C4-2B (cell line): Measurements from ENCODE around the gene DGKD.

Source experiments
- ZFX ChIP-seq: fragments of 450-650 bp; IDR thresholded peaks from 2 replicates; pipeline ENCODE4 v1.6.1; 2017
- TF ChIP-seq, protein P1 (sequence below): fragments of 450-650 bp; conservative IDR thresholded peaks from 2 replicates; pipeline ENCODE4 v1.5.1; 2017; ENCODE audit warnings: mild to moderate bottlenecking

DNA sequence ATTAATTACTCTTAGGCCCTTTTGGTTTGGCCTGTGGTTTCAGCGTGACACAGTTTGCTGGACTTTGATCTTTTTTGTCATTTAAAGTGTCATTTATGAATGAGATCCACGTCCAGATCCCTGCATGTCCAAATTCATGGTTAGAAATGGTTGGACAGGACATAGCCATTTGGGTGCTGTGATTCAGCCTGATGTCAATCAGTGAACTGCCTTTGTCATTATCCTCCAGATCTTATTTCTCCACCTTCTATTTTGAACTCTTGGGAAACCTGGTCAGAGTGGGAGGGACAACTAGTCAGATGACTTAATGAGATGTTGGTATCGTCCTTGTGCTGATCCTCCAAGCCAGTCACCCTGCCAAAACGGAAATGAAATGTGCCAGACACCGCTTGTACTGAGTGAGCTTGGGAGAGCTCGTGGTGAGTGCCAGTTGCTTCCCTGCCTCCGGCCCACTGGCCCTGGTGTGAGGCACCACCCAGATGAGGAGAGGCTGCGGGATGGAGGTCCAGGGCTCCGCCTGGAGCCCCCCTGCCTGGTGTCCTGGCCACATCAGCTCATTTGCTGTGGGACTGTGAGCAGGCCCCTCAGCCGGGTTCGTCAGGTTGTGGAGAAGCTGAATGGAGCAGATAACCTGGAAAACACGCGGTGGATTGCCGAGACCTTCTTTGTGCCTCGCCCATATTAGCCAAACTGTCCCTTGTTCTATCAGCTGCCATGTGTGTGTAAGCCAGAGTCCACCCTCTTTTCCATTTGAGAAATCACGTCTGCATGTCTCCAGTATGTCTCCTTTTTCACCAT lies 70.1 kb downstream of the DGKD start:
- TF ChIP-seq, protein P1, sequence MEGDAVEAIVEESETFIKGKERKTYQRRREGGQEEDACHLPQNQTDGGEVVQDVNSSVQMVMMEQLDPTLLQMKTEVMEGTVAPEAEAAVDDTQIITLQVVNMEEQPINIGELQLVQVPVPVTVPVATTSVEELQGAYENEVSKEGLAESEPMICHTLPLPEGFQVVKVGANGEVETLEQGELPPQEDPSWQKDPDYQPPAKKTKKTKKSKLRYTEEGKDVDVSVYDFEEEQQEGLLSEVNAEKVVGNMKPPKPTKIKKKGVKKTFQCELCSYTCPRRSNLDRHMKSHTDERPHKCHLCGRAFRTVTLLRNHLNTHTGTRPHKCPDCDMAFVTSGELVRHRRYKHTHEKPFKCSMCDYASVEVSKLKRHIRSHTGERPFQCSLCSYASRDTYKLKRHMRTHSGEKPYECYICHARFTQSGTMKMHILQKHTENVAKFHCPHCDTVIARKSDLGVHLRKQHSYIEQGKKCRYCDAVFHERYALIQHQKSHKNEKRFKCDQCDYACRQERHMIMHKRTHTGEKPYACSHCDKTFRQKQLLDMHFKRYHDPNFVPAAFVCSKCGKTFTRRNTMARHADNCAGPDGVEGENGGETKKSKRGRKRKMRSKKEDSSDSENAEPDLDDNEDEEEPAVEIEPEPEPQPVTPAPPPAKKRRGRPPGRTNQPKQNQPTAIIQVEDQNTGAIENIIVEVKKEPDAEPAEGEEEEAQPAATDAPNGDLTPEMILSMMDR, result no peak
- TF ChIP-seq ZFX, result no peak
